OCI-LY3 (cell line): Measurements from ENCODE around the gene MRAP2.

Experiments used
- H2AFZ ChIP-seq: fragments of 200-600, 300-600 bp; shearing (Covaris generic); 2 replicates; pipeline ENCODE4 v1.6.0; 2014; ENCODE audit warnings: antibody characterized with exemption, low read depth, low read length
- H3K27ac ChIP-seq: fragments of 200-600, 300-600 bp; sonication (generic); 2 replicates; pipeline ENCODE4 v1.5.1; 2014; ENCODE audit warnings: mild to moderate bottlenecking, low read length, moderate library complexity, mixed read lengths
- H3K27me3 ChIP-seq: fragments of 200-600, 300-600 bp; sonication (generic); 2 replicates; pipeline ENCODE4 v1.6.1; 2014; ENCODE audit warnings: low read depth, low read length, mixed read lengths
- H3K36me3 ChIP-seq: fragments of 200-600, 300-600 bp; sonication (generic); replicated peaks from 2 replicates; pipeline ENCODE3; 2014; ENCODE audit warnings: low read depth, low read length, mixed read lengths
- H3K4me1 ChIP-seq: fragments of 300-600, 200-600 bp; sonication (generic); 2 replicates; pipeline ENCODE4 v1.6.1; 2014; ENCODE audit warnings: low read length, mixed read lengths
- H3K4me2 ChIP-seq: fragments of 200-600, 300-600 bp; sonication (generic); 2 replicates; pipeline ENCODE4 v1.6.1; 2014; ENCODE audit warnings: low read length, mixed read lengths
- H3K4me3 ChIP-seq: fragments of 300-600, 200-600 bp; sonication (generic); 2 replicates; pipeline ENCODE4 v1.5.1; 2014; ENCODE audit warnings: antibody characterized with exemption, mild to moderate bottlenecking, low read length, moderate library complexity
- H3K79me2 ChIP-seq: fragments of 300-600, 200-600 bp; shearing (Covaris generic); 2 replicates; pipeline ENCODE4 v1.6.1; 2014; ENCODE audit warnings: mild to moderate bottlenecking, low read length, mixed read lengths
- H3K9ac ChIP-seq: fragments of 300-600, 200-600 bp; shearing (Covaris generic); 2 replicates; pipeline ENCODE4 v1.6.0; 2014; ENCODE audit warnings: mild to moderate bottlenecking, low read length, moderate library complexity
- H3K9me3 ChIP-seq: fragments of 200-600, 300-600 bp; shearing (Covaris generic); 2 replicates; pipeline ENCODE4 v1.6.1; 2014; ENCODE audit warnings: low read length, mixed read lengths; ENCODE audit not compliant: insufficient read depth
- H4K20me1 ChIP-seq: fragments of 200-600, 300-600 bp; sonication (generic); 2 replicates; pipeline ENCODE4 v1.6.1; 2016; ENCODE audit warnings: low read length, mixed read lengths; ENCODE audit not compliant: insufficient read depth
- EZH2phosphoT487 ChIP-seq: fragments of 200-600 bp; shearing (Covaris generic); IDR thresholded peaks from 2 replicates; pipeline ENCODE4 v1.6.1; 2018; ENCODE audit warnings: antibody characterized with exemption, mixed run types, low read depth
- TF ChIP-seq, protein P1 (sequence below): fragments of 200-600, 300-600 bp; sonication (generic); IDR thresholded peaks from 2 replicates; pipeline ENCODE4 v1.5.1; 2014; ENCODE audit warnings: antibody characterized with exemption, low read length, low read depth

The MRAP2 gene

DNA sequence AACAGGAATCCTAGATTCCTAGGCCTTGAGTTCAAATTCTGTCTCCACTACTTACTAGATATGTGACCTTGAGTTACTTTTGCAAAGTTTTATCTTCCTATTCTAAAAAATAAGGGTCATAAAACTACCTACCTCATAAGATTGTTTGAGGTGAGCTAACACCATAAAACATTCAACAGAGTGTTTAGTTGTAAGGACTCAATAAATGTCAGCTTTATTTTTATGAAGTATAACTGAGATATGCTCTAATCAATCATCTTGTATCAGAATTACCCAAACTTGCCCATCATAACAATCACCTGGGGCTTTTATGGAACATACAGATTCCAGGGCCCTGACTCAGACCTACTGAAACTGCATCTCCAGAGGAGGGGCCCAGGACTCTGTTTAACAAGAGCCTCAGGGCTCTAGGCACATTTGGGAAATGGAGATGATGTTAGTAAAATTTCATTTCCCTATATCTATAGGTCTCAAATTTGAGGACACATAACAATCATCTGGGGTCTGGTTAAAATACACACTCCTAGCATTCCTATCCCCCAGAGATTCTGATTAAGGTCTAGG lies 35.5 kb upstream of the MRAP2 start:
- no peak overlapping the region for H3K27ac ChIP-seq
- H3K4me1 ChIP-seq: peaks cover 22% of the 10 kb centered on the region
- no peaks in the 10 kb centered on the region for H3K9me3 ChIP-seq
- no peak overlapping the region for H3K4me3 ChIP-seq
- no peak for TF ChIP-seq EZH2phosphoT487
- TF ChIP-seq, protein P1, sequence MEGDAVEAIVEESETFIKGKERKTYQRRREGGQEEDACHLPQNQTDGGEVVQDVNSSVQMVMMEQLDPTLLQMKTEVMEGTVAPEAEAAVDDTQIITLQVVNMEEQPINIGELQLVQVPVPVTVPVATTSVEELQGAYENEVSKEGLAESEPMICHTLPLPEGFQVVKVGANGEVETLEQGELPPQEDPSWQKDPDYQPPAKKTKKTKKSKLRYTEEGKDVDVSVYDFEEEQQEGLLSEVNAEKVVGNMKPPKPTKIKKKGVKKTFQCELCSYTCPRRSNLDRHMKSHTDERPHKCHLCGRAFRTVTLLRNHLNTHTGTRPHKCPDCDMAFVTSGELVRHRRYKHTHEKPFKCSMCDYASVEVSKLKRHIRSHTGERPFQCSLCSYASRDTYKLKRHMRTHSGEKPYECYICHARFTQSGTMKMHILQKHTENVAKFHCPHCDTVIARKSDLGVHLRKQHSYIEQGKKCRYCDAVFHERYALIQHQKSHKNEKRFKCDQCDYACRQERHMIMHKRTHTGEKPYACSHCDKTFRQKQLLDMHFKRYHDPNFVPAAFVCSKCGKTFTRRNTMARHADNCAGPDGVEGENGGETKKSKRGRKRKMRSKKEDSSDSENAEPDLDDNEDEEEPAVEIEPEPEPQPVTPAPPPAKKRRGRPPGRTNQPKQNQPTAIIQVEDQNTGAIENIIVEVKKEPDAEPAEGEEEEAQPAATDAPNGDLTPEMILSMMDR: no peak
- no peak overlapping the region for H2AFZ ChIP-seq
- H4K20me1 ChIP-seq: no peaks in the 10 kb centered on the region
- no peaks in the 10 kb centered on the region for H3K36me3 ChIP-seq
- H3K79me2 ChIP-seq: no peaks in the 10 kb centered on the region
- no peak overlapping the region for H3K9ac ChIP-seq
- H3K27me3 ChIP-seq: no peaks in the 10 kb centered on the region
- H3K4me2 ChIP-seq: peak overlapping the region; percentile 36

DNA sequence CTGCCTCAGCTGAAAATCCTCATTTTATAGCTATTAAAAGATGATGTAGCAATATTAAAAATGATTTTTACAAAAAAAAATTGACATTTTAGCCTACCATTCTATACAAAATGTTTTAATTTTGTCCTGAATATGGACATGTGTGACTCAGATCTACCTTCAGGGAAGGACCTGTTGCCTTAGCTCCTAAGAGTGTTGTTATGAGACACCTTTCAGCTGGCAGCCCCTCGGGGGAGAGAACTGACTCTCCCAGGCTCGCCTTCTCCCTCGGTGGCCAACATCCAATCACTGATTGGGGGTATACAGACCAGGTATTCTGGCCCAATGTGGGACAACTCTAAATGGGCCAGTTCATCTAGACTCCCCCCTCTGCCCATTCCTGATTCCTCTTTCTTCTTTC lies 32.5 kb upstream of the MRAP2 start:
- Histone ChIP-seq H4K20me1 (no peaks in the 10 kb centered on the region), H3K36me3 (no peaks in the 10 kb centered on the region), H3K4me1 (peaks cover 22% of the 10 kb centered on the region), H3K9me3 (no peaks in the 10 kb centered on the region), H2AFZ (no peak overlapping the region), H3K79me2 (no peaks in the 10 kb centered on the region), H3K27ac (no peak overlapping the region), H3K4me3 (no peak overlapping the region), H3K9ac (no peak overlapping the region), H3K27me3 (no peaks in the 10 kb centered on the region), H3K4me2 (no peak overlapping the region)
- TF ChIP-seq EZH2phosphoT487: no peak
- TF ChIP-seq, protein P1: no peak

DNA sequence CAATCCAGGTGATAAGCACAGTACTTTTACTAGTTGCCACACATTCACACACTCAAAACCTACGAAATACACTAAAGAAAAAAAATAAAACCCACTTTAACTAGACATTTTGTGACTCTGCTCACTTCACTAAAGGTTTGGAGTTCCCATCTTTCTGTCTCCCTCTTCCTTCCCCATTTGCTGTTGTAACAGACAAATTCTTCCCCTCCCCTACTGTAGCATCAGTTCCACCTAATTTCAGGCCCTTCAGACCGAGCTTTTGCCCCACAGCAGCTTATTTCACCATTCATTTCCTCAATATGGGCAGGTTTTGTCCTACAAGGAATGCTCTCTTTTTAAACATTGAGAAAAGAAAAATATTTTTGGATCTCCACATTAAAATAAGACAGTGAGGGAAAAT lies 31.3 kb upstream of the MRAP2 start:
- H3K4me1 ChIP-seq: peaks cover 22% of the 10 kb centered on the region
- no peaks in the 10 kb centered on the region for H4K20me1 ChIP-seq
- H3K27me3 ChIP-seq: no peaks in the 10 kb centered on the region
- no peak for TF ChIP-seq EZH2phosphoT487
- TF ChIP-seq, protein P1: no peak
- no peaks in the 10 kb centered on the region for H3K79me2 ChIP-seq
- H2AFZ ChIP-seq: peak overlapping the region; percentile 9; the same call in 1 of the 2 replicates
- H3K36me3 ChIP-seq: no peaks in the 10 kb centered on the region
- no peak overlapping the region for H3K27ac ChIP-seq
- no peaks in the 10 kb centered on the region for H3K9me3 ChIP-seq
- H3K9ac ChIP-seq: no peak overlapping the region
- no peak overlapping the region for H3K4me2 ChIP-seq
- no peak overlapping the region for H3K4me3 ChIP-seq

DNA sequence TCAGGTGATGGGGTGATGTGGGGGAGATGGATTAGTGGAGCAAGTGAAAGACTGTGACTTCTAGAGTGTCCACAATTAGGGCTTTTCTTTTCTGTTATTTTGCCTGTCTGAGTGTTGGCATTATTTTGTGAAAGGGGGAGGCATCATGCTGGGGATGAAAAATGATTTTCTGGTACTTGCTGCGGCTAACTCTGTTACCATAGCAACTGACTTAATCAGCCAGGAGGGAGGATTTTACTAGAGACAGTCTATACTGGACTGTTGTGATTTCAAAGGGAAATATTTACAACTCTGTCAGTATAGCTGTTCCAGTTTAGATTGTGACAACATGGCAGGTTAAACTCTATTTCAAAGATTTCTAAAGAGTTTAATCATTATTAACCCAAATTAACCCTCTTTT lies 30.4 kb upstream of the MRAP2 start:
- H3K4me2 ChIP-seq: no peak overlapping the region
- no peak overlapping the region for H3K27ac ChIP-seq
- H3K27me3 ChIP-seq: no peaks in the 10 kb centered on the region
- H3K36me3 ChIP-seq: no peaks in the 10 kb centered on the region
- no peaks in the 10 kb centered on the region for H3K9me3 ChIP-seq
- no peaks in the 10 kb centered on the region for H4K20me1 ChIP-seq
- no peak overlapping the region for H2AFZ ChIP-seq
- no peaks in the 10 kb centered on the region for H3K79me2 ChIP-seq
- TF ChIP-seq EZH2phosphoT487: no peak
- TF ChIP-seq, protein P1: no peak
- H3K4me1 ChIP-seq: peaks cover 22% of the 10 kb centered on the region
- no peak overlapping the region for H3K4me3 ChIP-seq
- H3K9ac ChIP-seq: no peak overlapping the region
